Stimulated activated CD8-positive, alpha-beta memory T cell treated with anti-CD3 and anti-CD28 coated beads, Interleukin-4, amount 100 ng/mL, for 1 hour (primary cell): ENCODE data around the gene C1orf35.

Experiments
- DNase-seq, 2 donors: peaks; one replicate each; pipeline ENCODE4 v3.0.0-alpha.2; 2020; ENCODE audit warnings: low read depth in 2 of 2, low spot score in 1 of 2

Gene C1orf35

GRCh38 chr1:228102791-228103620 is at the start of gene C1orf35:
Gene C1orf35 (minus strand): TSS chr1:228103325. CDS start chr1:228103227, 98 bp downstream.
- DNase-seq: peak; percentile 88 to 90

- DNase-seq: no peak
These were observed 49.8 kb upstream of the C1orf35 start for GRCh38 chr1:228152918-228153258.

GRCh38 chr1:228152097-228152917 is 49.2 kb upstream of the C1orf35 start:
- DNase-seq: no peak

- no peak for DNase-seq
These were observed 48.2 kb upstream of the C1orf35 start for GRCh38 chr1:228151180-228151925.

- DNase-seq: no peak
These were observed 47.5 kb upstream of the C1orf35 start for GRCh38 chr1:228150461-228151179.

- DNase-seq: no peak
These were observed 47.0 kb upstream of the C1orf35 start for GRCh38 chr1:228150120-228150460.

GRCh38 chr1:228149406-228150119 is 46.4 kb upstream of the C1orf35 start, which contains the start of gene GJC2:
Gene GJC2 (plus strand): TSS chr1:228149930. CDS start chr1:228157759, 7,829 bp downstream.
- DNase-seq: no peak

- DNase-seq: no peak
These were observed 45.8 kb upstream of the C1orf35 start for GRCh38 chr1:228148935-228149405.

- no peak for DNase-seq
These were observed 45.2 kb upstream of the C1orf35 start for GRCh38 chr1:228148196-228148861.

- no peak for DNase-seq
These were observed 44.6 kb upstream of the C1orf35 start for GRCh38 chr1:228147768-228148167.

GRCh38 chr1:228147151-228147693 is 44.1 kb upstream of the C1orf35 start:
- DNase-seq: no peak

GRCh38 chr1:228146417-228147150 is 43.5 kb upstream of the C1orf35 start:
- DNase-seq: no peak

GRCh38 chr1:228145463-228146416 is 42.6 kb upstream of the C1orf35 start:
- no peak for DNase-seq

- DNase-seq: no peak
These were observed 41.8 kb upstream of the C1orf35 start for GRCh38 chr1:228144993-228145343.

GRCh38 chr1:228144193-228144992 is 41.3 kb upstream of the C1orf35 start:
- no peak for DNase-seq

- DNase-seq: no peak
These were observed 40.5 kb upstream of the C1orf35 start for GRCh38 chr1:228143480-228144192.
